Hepatocyte (in vitro differentiated cells): ENCODE results near the gene VARS1. TPM values are rescaled to one million over a fixed set of nuclear protein-coding genes. Genes with fewer than 3 reads are reported as not detected.

Experiments
- DNase-seq: peaks from one replicate; pipeline ENCODE4 v3.0.0-alpha.2; 2016; ENCODE audit warnings: low spot score
- H2AFZ ChIP-seq: fragments of 200-600 bp; sonication (generic); 2 replicates; pipeline ENCODE4 v1.6.0; 2016; ENCODE audit warnings: antibody characterized with exemption, mild to moderate bottlenecking
- H3K27ac ChIP-seq: fragments of 200-600 bp; sonication (generic); 2 replicates; pipeline ENCODE4 v1.5.1; 2016; ENCODE audit warnings: mild to moderate bottlenecking
- H3K27me3 ChIP-seq: fragments of 200-600 bp; sonication (generic); 2 replicates; pipeline ENCODE4 v1.6.1; 2016
- H3K36me3 ChIP-seq: fragments of 200-600 bp; sonication (generic); replicated peaks from 2 replicates; pipeline ENCODE4 v1.5.1; 2016; ENCODE audit warnings: low read depth; ENCODE audit not compliant: insufficient read depth
- H3K4me1 ChIP-seq: fragments of 200-600 bp; sonication (generic); 2 replicates; pipeline ENCODE4 v1.5.1; 2016; ENCODE audit warnings: mild to moderate bottlenecking, moderate library complexity; ENCODE audit not compliant: insufficient read depth
- H3K4me2 ChIP-seq: fragments of 200-600 bp; sonication (generic); 2 replicates; pipeline ENCODE4 v1.6.0; 2016
- H3K4me3 ChIP-seq: fragments of 200-600 bp; sonication (generic); 2 replicates; pipeline ENCODE4 v1.5.1; 2016; ENCODE audit warnings: mild to moderate bottlenecking
- H3K79me2 ChIP-seq: fragments of 200-600 bp; sonication (generic); 2 replicates; pipeline ENCODE4 v1.6.0; 2017; ENCODE audit warnings: mild to moderate bottlenecking
- H3K9me2 ChIP-seq: fragments of 200-600 bp; sonication (generic); replicated peaks from 2 replicates; pipeline ENCODE4 v1.6.0; 2017; ENCODE audit warnings: mild to moderate bottlenecking; ENCODE audit not compliant: insufficient read depth
- H3K9me3 ChIP-seq: fragments of 200-600 bp; sonication (generic); 2 replicates; pipeline ENCODE4 v1.5.1; 2016; ENCODE audit warnings: low read depth, mild to moderate bottlenecking
- H4K20me1 ChIP-seq: fragments of 200-600 bp; sonication (generic); 2 replicates; pipeline ENCODE4 v1.6.0; 2016; ENCODE audit warnings: mild to moderate bottlenecking; ENCODE audit not compliant: insufficient read depth, poor library complexity, severe bottlenecking
- EZH2 ChIP-seq: fragments of 200-600 bp; sonication (generic); IDR thresholded peaks from 2 replicates; pipeline ENCODE4 v1.6.1; 2016; ENCODE audit warnings: antibody characterized with exemption, mild to moderate bottlenecking, borderline replicate concordance
- EZH2phosphoT487 ChIP-seq: fragments of 200-600 bp; sonication (generic); IDR thresholded peaks from one replicate; pipeline ENCODE4 v1.6.1; 2018; ENCODE audit warnings: antibody characterized with exemption, mild to moderate bottlenecking, low read depth, moderate library complexity; ENCODE audit not compliant: unreplicated experiment, severe bottlenecking
- WGBS: methylation state at CpG from one replicate; pipeline ENCODE4 v1.1.6; 2016; ENCODE audit warnings: low lambda C conversion rate; ENCODE audit errors: missing lambda C conversion rate; 5-methylcytosine and 5-hydroxymethylcytosine counted together
- polyA plus RNA-seq: library from polyadenylated mRNA; unstranded; fragments of >200 nt; fragmentation: Nextera tagmentation; extraction: Ambion mirVana; gene quantifications from 2 replicates; pipeline ENCODE4 v1.2.1, GENCODE V29; 2016
- total RNA-seq: library from RNA; depleted of rRNA; stranded (reverse); fragments of >200 nt; gene quantifications from 2 replicates; pipeline ENCODE4 v1.2.3, GENCODE V29; 2014
- TF ChIP-seq, protein P1 (sequence below): fragments of 200-600 bp; sonication (generic); IDR thresholded peaks from 2 replicates; pipeline ENCODE4 v1.5.1; 2016; ENCODE audit warnings: antibody characterized with exemption, mild to moderate bottlenecking; ENCODE audit not compliant: poor library complexity

The VARS1 gene
- total and polyA plus RNA-seq, 2 experiments from 2014 or later = 36.6 to 51.0 TPM

DNA sequence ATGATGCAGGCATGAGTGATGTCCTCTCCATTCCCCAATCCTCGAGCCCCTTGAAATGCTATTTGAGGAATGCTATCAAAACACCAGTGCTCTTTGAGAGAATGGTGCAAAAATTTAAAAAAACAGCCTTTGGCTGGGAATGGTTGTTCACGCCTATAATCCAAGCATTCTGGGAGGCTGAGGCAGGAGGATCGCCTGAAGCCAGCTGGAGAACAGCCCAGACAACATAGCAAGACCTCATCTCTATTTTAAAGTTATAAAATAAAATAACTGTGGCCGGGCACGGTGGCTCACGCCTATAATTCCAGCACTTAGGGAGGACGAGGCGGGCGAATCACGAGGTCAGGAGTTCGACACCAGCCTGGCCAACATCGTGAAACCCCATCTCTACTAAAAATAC, 4.2 kb upstream of the VARS1 start:
- Histone ChIP-seq H3K9me3 (no peaks in the 10 kb centered on the region), H3K4me1 (no peaks in the 10 kb centered on the region), H3K4me3 (no peak overlapping the region), H3K27me3 (no peaks in the 10 kb centered on the region), H2AFZ (no peak overlapping the region), H4K20me1 (no peaks in the 10 kb centered on the region), H3K9me2 (no peaks in the 10 kb centered on the region), H3K79me2 (peaks cover 26% of the 10 kb centered on the region), H3K27ac (no peak overlapping the region), H3K36me3 (no peaks in the 10 kb centered on the region), H3K4me2 (no peak overlapping the region)
- TF ChIP-seq EZH2phosphoT487 (no peak), EZH2 (no peak)
- TF ChIP-seq, protein P1, sequence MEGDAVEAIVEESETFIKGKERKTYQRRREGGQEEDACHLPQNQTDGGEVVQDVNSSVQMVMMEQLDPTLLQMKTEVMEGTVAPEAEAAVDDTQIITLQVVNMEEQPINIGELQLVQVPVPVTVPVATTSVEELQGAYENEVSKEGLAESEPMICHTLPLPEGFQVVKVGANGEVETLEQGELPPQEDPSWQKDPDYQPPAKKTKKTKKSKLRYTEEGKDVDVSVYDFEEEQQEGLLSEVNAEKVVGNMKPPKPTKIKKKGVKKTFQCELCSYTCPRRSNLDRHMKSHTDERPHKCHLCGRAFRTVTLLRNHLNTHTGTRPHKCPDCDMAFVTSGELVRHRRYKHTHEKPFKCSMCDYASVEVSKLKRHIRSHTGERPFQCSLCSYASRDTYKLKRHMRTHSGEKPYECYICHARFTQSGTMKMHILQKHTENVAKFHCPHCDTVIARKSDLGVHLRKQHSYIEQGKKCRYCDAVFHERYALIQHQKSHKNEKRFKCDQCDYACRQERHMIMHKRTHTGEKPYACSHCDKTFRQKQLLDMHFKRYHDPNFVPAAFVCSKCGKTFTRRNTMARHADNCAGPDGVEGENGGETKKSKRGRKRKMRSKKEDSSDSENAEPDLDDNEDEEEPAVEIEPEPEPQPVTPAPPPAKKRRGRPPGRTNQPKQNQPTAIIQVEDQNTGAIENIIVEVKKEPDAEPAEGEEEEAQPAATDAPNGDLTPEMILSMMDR = no peak
- 97% methylated on average over 12 of the region's 12 CpGs for WGBS
- no peak for DNase-seq

DNA sequence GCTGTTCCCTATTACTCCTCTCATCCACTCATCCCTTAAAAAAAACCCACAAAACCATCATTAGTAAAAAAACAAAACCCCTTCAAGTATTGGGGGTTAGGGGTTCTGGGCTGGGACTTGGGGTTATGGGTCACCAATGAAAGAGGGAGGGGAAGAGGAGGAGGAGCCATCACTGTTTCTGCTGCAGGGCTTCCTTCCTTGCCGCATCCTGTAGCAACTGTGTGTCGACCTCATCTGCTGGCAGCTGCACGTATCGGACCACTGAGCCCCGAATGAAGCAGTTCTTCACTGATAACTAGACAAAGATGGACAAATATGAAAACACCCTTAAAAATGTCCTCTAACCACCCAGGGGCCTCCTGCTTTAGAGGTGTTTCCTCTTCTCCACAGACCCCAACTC, 2.0 kb upstream of the VARS1 start:
- H2AFZ ChIP-seq = no peak overlapping the region
- no peaks in the 10 kb centered on the region for H3K9me3 ChIP-seq
- no peak overlapping the region for H3K4me3 ChIP-seq
- H4K20me1 ChIP-seq = no peaks in the 10 kb centered on the region
- WGBS = 96% methylated on average over 5 of the region's 5 CpGs
- H3K27me3 ChIP-seq = no peaks in the 10 kb centered on the region
- peaks cover 39% of the 10 kb centered on the region for H3K79me2 ChIP-seq
- TF ChIP-seq EZH2phosphoT487 = no peak
- TF ChIP-seq, protein P1 = no peak
- TF ChIP-seq EZH2 = no peak
- no peaks in the 10 kb centered on the region for H3K9me2 ChIP-seq
- H3K27ac ChIP-seq = no peak overlapping the region
- DNase-seq = no peak
- no peaks in the 10 kb centered on the region for H3K36me3 ChIP-seq
- H3K4me2 ChIP-seq = no peak overlapping the region
- H3K4me1 ChIP-seq = peaks cover 11% of the 10 kb centered on the region

GRCh38 chr6:31796993-31797385, 1.4 kb upstream of the VARS1 start:
- Histone ChIP-seq H3K9me3 (no peaks in the 10 kb centered on the region), H3K36me3 (no peaks in the 10 kb centered on the region), H3K27ac (no peak overlapping the region), H4K20me1 (no peaks in the 10 kb centered on the region), H3K27me3 (no peaks in the 10 kb centered on the region), H3K79me2 (peaks cover 37% of the 10 kb centered on the region), H3K4me3 (no peak overlapping the region), H3K9me2 (no peaks in the 10 kb centered on the region), H3K4me2 (no peak overlapping the region), H2AFZ (no peak overlapping the region), H3K4me1 (peaks cover 11% of the 10 kb centered on the region)
- DNase-seq = no peak
- 98% methylated on average over 2 of the region's 2 CpGs for WGBS
- TF ChIP-seq EZH2 (no peak), EZH2phosphoT487 (no peak)
- TF ChIP-seq, protein P1 = no peak
